ENCODE measurements around the gene INTS2.
A peak's percentile ranks its signal among the peaks of the same experiment; 100 is the strongest.
"Not testable (repeated sequence)": the region's sequence is repeated elsewhere in the genome, so short reads cannot be mapped to it uniquely, and the experiment has no call there.

The INTS2 gene

GRCh38 chr17:61895391-61895790 is 32.4 kb downstream of the INTS2 start:
- no peak for DNase-seq

- not testable (repeated sequence) for DNase-seq
Measured at GRCh38 chr17:61894310-61894709, 33.5 kb downstream of the INTS2 start.

- not testable (repeated sequence) for DNase-seq
Measured at GRCh38 chr17:61887733-61888132, 40.0 kb downstream of the INTS2 start.

DNA sequence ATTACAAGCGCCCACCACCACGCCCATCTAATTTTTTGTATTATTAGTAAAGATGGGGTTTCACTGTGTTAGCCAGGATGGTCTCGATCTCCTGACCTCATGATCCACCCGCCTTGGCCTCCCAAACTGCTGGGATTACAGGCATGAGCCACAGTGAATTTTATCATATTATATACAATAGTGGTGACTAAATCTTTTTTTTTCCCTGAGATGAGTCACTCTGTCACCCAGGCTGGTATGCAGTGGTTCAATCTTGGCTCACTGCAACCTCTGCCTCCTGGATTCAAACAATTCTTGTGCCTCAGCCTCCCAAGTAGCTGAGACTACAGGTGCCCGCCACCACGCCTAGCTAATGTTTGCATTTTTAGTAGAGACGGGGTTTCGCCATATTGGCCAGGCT is 41.9 kb downstream of the INTS2 start:
- peak; percentile 59 for DNase-seq

GRCh38 chr17:61884864-61885263 is 42.9 kb downstream of the INTS2 start:
- DNase-seq = no peak

DNA sequence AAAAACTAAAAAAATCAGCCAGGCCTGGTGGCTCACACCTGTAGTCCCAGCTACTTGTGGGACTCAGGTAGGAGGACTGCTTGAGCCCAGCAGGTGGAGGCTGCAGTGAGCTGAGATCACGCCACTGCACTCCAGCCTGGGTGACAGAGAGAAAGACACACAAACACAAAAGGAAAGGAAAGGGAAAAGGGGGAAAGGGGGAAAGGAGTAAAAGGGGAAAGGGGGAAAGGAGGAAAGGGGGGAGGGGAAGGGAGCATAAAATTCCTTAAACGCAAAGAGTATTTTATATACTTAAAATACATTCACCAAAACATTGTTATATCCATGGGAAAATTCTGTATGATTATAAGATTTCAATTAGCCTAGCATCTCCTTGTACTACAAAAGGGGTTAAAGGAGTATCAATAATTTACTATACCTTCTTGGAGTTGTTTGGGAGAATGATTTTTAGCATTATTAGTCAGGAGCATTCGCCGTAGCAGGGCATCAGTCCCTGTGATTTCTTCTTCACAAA is 47.1 kb downstream of the INTS2 start:
- no peak for DNase-seq

DNA sequence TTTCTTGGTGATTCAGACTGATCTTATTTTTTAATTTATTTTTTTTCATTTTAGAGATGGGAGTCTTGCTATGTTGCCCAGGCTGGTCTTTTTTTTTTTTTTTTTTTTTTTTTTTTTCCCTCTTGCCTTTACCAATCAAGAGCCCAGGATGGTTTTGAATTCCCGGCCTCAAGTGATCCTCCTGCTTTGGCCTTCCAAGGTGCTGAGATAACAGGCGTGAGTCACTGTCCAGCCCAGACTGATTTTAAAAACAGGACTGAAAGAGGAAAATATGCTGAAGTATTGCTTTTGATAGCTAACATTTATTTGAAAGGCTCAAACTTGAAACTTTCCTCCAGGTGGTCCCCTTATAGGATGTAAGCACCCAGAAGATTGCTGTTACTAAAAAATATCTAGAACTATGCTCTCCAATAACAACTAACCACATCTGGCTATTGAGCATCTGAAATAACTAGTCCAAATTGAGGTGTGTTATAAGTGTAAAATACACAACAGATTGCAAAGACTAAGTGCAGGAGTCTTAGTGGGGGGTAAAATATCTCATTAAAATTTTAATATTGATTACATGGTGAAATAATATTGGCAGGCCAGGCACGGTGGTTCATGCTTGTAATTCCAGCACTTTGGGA is 48.7 kb downstream of the INTS2 start:
- peak; percentile 6 for DNase-seq

- DNase-seq = no peak
Measured at GRCh38 chr17:61878520-61878919, 49.3 kb downstream of the INTS2 start.

- no peak for DNase-seq
Measured at GRCh38 chr17:61877837-61878236, 49.9 kb downstream of the INTS2 start.

GRCh38 chr17:61875804-61876203 is 52.0 kb downstream of the INTS2 start:
- DNase-seq = no peak

- DNase-seq = no peak
Measured at GRCh38 chr17:61875285-61875684, 52.5 kb downstream of the INTS2 start.

GRCh38 chr17:61874075-61874474 is 53.7 kb downstream of the INTS2 start:
- DNase-seq = no peak

DNA sequence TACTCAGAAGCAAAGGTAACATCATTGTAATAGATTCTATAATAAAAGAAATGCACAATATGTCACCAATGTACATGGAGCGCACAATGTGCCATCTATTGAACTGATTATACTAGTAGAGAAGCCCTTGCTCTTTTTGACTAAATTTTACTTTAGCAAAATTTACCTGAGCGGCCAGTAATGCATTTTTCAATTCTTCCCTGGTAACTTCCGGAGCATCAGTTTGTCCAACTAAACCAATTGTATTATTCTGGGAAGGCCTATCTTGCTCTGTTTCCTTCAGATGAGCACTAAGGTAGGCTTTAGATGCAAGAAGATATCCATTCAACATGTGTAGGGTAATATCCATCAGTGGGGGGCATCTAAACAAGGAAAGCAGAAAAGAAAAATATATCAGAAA is 55.7 kb downstream of the INTS2 start:
- DNase-seq = no peak

GRCh38 chr17:61869138-61869537 is 58.6 kb downstream of the INTS2 start:
- no peak for DNase-seq

GRCh38 chr17:61868074-61868473 is 59.7 kb downstream of the INTS2 start:
- no peak for DNase-seq

DNA sequence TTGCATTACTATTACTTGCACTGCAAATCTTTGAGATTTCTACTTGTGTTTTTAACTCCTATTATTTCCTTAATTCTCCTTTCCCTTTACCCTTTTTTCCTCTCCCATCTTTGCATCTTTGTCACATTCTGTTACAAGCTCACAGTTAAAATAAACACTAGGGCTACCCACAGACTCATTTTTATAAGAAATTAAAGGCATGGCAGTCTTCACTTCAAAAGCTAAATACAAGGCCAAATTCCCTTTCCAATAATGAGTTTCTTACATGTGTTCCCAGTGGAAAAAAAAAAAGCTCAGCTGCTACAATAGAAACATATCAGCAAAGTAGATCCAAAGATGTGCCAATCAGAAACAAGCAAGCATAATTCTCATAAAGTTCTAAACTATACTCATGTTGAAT is 60.7 kb downstream of the INTS2 start:
- no peak for DNase-seq

DNA sequence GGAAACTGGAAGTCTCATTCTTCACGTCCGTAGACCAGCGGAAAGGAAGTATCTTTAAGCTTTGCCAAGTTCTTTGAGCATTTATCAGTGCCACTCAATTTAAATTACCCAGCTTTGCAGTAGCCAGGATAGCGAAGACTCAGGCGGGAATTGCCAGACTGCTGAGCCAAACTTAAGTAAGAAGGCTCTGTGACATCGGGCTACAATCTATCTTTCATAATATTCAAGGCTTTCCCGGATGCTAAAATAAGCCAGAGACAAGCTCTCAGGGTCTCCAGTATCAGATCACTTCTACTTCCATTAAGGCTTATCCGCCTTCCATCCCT is 64.0 kb downstream of the INTS2 start:
- no peak for DNase-seq

DNA sequence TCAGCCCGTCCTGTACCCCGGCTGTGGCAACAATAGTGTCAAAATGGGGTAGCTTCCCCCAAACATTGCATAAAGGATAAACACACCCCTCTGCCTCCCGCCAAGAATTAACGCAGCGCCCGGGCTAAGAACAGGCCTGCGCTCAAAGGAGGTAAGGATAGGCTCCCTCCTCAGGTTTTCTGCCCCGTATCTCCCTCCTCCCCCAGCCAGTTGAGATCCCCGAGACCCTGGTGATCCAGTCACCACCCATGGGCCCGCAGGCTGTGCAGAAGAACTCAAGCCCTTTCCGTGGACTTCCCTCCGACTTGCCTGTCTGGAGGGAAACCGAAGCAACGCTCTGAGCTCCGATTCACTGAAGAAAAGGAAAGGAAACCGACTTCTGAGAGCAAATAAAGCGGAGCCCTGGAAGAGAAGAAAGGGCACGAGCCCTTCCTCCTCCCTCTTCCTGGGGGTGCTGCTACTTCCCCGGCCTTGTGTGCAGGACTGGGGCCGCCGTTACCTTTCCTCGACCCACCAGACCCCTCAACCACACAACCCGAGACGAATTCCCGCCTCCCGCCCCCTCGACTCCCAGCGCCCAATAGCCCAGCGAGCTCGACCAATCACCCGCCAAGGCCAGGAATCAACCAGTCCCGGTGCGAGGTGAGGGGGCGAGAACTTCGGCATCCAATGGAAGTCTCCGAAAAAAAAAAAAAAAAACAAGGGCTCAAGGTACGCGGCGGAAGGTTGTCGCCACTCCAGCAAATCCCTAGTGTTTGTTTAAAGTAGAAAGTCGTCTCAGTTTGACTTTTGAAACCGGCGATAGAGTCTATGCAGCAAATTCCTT is 64.6 kb downstream of the INTS2 start, which contains the start of gene BRIP1:
BRIP1 (minus strand) TSS at position 554 of the 826 bp plus-strand sequence. CDS start 1,989 bp downstream, outside the sequence.
- DNase-seq = peak; percentile 97

DNA sequence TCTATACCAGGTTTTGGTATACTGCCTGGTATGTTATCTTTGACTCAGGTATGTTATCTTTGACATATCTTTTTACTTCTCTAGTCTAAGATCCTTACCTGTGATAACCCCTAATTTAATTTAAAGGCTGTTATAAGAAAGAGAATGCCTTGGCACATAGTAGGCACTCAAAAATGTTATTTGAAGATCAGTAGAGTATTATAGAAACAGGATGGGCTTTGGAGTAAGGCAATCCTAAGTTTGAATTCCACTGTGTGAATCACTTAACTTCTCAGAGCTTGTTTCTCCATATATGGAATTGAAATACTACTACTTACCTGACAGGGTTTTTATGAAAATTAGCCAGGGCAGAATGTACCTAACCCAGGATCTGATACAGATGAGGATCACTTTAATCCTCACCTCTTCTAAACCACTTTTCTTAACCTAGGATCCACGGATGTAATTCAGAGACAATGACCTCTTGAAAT is 65.6 kb downstream of the INTS2 start:
- DNase-seq = peak; percentile 59

DNA sequence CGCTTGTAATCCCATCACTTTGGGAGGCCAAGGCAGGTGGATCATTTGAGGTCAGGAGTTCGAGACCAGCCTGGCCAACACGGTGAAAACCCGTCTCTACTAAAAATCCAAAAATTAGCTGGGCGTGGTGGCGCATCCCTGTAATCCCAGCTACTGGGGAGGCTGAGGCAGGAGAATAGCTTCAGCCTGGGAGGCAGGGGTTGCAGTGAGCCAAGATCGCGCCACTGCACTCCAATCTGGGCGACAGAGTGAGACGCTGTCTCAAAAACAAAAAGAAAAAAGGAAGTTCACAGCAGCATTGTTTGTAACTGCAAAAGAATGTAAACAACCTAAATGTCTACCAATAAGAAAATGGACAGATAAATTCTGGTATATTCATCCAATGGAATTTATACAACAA is 67.4 kb downstream of the INTS2 start:
- not testable (repeated sequence) for DNase-seq

GRCh38 chr17:61856035-61856434 is 71.7 kb downstream of the INTS2 start:
- no peak for DNase-seq

GRCh38 chr17:61852857-61853256 is 74.9 kb downstream of the INTS2 start:
- DNase-seq = no peak

DNA sequence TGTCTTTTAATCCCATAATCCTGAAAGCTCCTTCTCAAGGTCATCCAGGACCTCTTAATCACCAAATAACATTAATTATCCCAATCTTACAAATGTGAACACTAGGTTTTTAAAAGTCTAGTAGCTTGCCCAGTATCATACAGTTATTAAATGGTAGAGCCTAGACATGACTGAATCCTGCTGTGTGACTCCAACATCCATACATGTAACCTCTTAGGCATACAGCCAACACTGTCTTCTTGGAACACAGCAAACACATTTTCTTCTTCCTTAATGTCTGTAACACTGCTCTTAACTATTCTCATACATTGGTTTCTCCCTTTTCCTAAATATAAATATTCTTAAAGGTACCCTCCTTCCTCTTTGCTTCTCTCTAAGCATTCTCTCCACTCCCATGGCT is 78.1 kb downstream of the INTS2 start:
- peak; percentile 13 for DNase-seq

- no peak for DNase-seq
Measured at GRCh38 chr17:61848896-61849295, 78.9 kb downstream of the INTS2 start.

All from fibroblast of skin of back (primary cell).